H9 (cell line): ENCODE measurements around the gene BMPR2. TPM values are rescaled to one million over a fixed set of nuclear protein-coding genes. Genes with fewer than 3 reads are reported as not detected.

Source experiments
- DNase-seq: peaks from one replicate; pipeline ENCODE4 v3.0.0-alpha.2; 2017
- H2AFZ ChIP-seq: one replicate; pipeline ENCODE4 v1.6.1; 2013; ENCODE audit warnings: mild to moderate bottlenecking, low read length, control low read depth, moderate library complexity
- H2AK5ac ChIP-seq: 2 replicates; pipeline ENCODE4 v1.6.1; 2013; ENCODE audit warnings: low read length, control low read depth, mixed read lengths; ENCODE audit not compliant: insufficient read length
- H2BK120ac ChIP-seq: one replicate; pipeline ENCODE4 v1.6.1; 2013; ENCODE audit warnings: low read depth, mild to moderate bottlenecking, low read length, control low read depth, inconsistent platforms; ENCODE audit not compliant: poor library complexity, severe bottlenecking
- H2BK12ac ChIP-seq: 2 replicates; pipeline ENCODE4 v1.6.1; 2013; ENCODE audit warnings: low read length, control low read depth, mixed read lengths, low read depth; ENCODE audit not compliant: insufficient read length
- H2BK15ac ChIP-seq: 2 replicates; pipeline ENCODE4 v1.6.1; 2013; ENCODE audit warnings: low read depth, low read length, control low read depth
- H2BK20ac ChIP-seq: one replicate; pipeline ENCODE4 v1.6.1; 2013; ENCODE audit warnings: low read depth, mild to moderate bottlenecking, low read length, control low read depth, inconsistent platforms; ENCODE audit not compliant: poor library complexity, severe bottlenecking
- H2BK5ac ChIP-seq: 2 replicates; pipeline ENCODE4 v1.6.1; 2013; ENCODE audit warnings: low read length, control low read depth, mixed read lengths; ENCODE audit not compliant: insufficient read length
- H3K14ac ChIP-seq: 2 replicates; pipeline ENCODE4 v1.6.1; 2013; ENCODE audit warnings: low read length, control low read depth; ENCODE audit not compliant: insufficient read depth
- H3K18ac ChIP-seq: 2 replicates; pipeline ENCODE4 v1.6.1; 2013; ENCODE audit warnings: low read depth, mild to moderate bottlenecking, mixed read lengths, low read length, control low read depth; ENCODE audit not compliant: insufficient read length
- H3K23ac ChIP-seq: 2 replicates; pipeline ENCODE4 v1.6.1; 2013; ENCODE audit warnings: low read length, control low read depth, mixed read lengths, low read depth; ENCODE audit not compliant: insufficient read length
- H3K23me2 ChIP-seq: 2 replicates; pipeline ENCODE4 v1.6.1; 2013; ENCODE audit warnings: low read depth, mild to moderate bottlenecking, mixed read lengths, low read length, control low read depth; ENCODE audit not compliant: insufficient read length, poor library complexity, severe bottlenecking
- H3K27ac ChIP-seq: 2 replicates; pipeline ENCODE4 v1.5.1; 2013; ENCODE audit warnings: low read length, control low read depth, mixed read lengths, low read depth; ENCODE audit not compliant: insufficient read length
- H3K27me3 ChIP-seq: 2 replicates; pipeline ENCODE4 v1.6.1; 2013; ENCODE audit warnings: low read length, control low read depth, inconsistent platforms; ENCODE audit not compliant: insufficient read depth
- H3K4ac ChIP-seq: 2 replicates; pipeline ENCODE4 v1.6.1; 2013; ENCODE audit warnings: low read depth, mild to moderate bottlenecking, control low read depth, inconsistent platforms, low read length, moderate library complexity
- H3K4me1 ChIP-seq: 2 replicates; pipeline ENCODE4 v1.6.1; 2013; ENCODE audit warnings: low read length, control low read depth, inconsistent platforms; ENCODE audit not compliant: insufficient read depth
- H3K4me2 ChIP-seq: 2 replicates; pipeline ENCODE4 v1.6.1; 2013; ENCODE audit warnings: low read length, control low read depth, mixed read lengths; ENCODE audit not compliant: insufficient read length, insufficient read depth
- H3K56ac ChIP-seq: 2 replicates; pipeline ENCODE4 v1.6.1; 2013; ENCODE audit warnings: low read depth, mild to moderate bottlenecking, mixed read lengths, low read length, control low read depth; ENCODE audit not compliant: insufficient read length
- H3K79me1 ChIP-seq: 2 replicates; pipeline ENCODE4 v1.6.1; 2013; ENCODE audit warnings: low read depth, mild to moderate bottlenecking, moderate library complexity, low read length, control low read depth, inconsistent platforms; ENCODE audit not compliant: insufficient read depth, poor library complexity, severe bottlenecking
- H3K79me2 ChIP-seq: 2 replicates; pipeline ENCODE4 v1.6.1; 2013; ENCODE audit warnings: low read length, control low read depth, inconsistent platforms; ENCODE audit not compliant: insufficient read depth
- H3K9ac ChIP-seq: 2 replicates; pipeline ENCODE4 v1.6.1; 2013; ENCODE audit warnings: low read length, control low read depth, mixed read lengths; ENCODE audit not compliant: insufficient read length; ENCODE audit errors: extremely low read depth
- H3K9me3 ChIP-seq: one replicate; pipeline ENCODE4 v1.6.1; 2013; ENCODE audit warnings: low read depth, low read length, inconsistent platforms; ENCODE audit not compliant: control insufficient read depth
- H3T11ph ChIP-seq: one replicate; pipeline ENCODE4 v1.6.1; 2013; ENCODE audit warnings: mild to moderate bottlenecking, low read length, control low read depth, inconsistent platforms
- H4K20me1 ChIP-seq: one replicate; pipeline ENCODE4 v1.6.1; 2013; ENCODE audit not compliant: control insufficient read depth, insufficient read length, insufficient read depth
- H4K5ac ChIP-seq: 2 replicates; pipeline ENCODE4 v1.6.1; 2013; ENCODE audit warnings: low read depth, mild to moderate bottlenecking, mixed read lengths, low read length, control low read depth; ENCODE audit not compliant: insufficient read length
- H4K8ac ChIP-seq: replicated peaks from 2 replicates; pipeline ENCODE4 v1.6.1; 2013; ENCODE audit warnings: low read length, control low read depth, mixed read lengths, low read depth; ENCODE audit not compliant: insufficient read length
- H4K91ac ChIP-seq: 2 replicates; pipeline ENCODE4 v1.6.1; 2013; ENCODE audit warnings: low read depth, mild to moderate bottlenecking, moderate library complexity, mixed read lengths, low read length, control low read depth; ENCODE audit not compliant: insufficient read length
- H3K27ac Mint-ChIP-seq, 3 experiments: 2 replicates in 2 of 3; 3 replicates in 1 of 3; pipeline ENCODE4 v1.8.0; 2020 to 2021; ENCODE audit warnings: mixed read lengths in 3 of 3, mild to moderate bottlenecking in 1 of 3, moderate library complexity in 1 of 3
- H3K27me3 Mint-ChIP-seq: 2 replicates; pipeline ENCODE4 v1.8.0; 2021; ENCODE audit warnings: low read depth, mild to moderate bottlenecking, moderate library complexity, mixed read lengths
- H3K36me3 Mint-ChIP-seq, 3 experiments: 2 replicates in 2 of 3; 3 replicates in 1 of 3; pipeline ENCODE4 v1.8.0; 2020 to 2021; ENCODE audit warnings: low read depth in 3 of 3, mixed read lengths in 3 of 3; ENCODE audit not compliant: insufficient read depth in 1 of 3
- H3K4me1 Mint-ChIP-seq, 2 experiments: 2 replicates each; pipeline ENCODE4 v1.8.0; 2020; ENCODE audit warnings: mixed read lengths in 2 of 2
- H3K4me3 Mint-ChIP-seq, 2 experiments: 2 replicates in 1 of 2; 3 replicates in 1 of 2; pipeline ENCODE4 v1.8.0; 2020 to 2021; ENCODE audit warnings: mild to moderate bottlenecking in 2 of 2, mixed read lengths in 2 of 2, moderate library complexity in 1 of 2
- H3K9me3 Mint-ChIP-seq, 2 experiments: 2 replicates in 1 of 2; 3 replicates in 1 of 2; pipeline ENCODE4 v1.8.0; 2020; ENCODE audit warnings: mild to moderate bottlenecking in 2 of 2, mixed read lengths in 2 of 2, moderate library complexity in 1 of 2
- WGBS: extraction: QIAGEN DNeasy Blood & Tissue Kit; methylation state at CpG from one replicate; pipeline ENCODE4 v1.1.7; 2013; ENCODE audit warnings: missing lambda C conversion rate, low lambda C conversion rate, mixed read lengths; ENCODE audit not compliant: insufficient read length; ENCODE audit errors: extremely low coverage; 5-methylcytosine and 5-hydroxymethylcytosine counted together
- total RNA-seq: library from RNA; stranded (reverse); gene quantifications from 2 replicates; pipeline ENCODE4 v1.2.1, GENCODE V29; 2021
- TF ChIP-seq, protein P1 (sequence below): fragments of 200-600 bp; sonication (generic); conservative IDR thresholded peaks from 3 replicates; pipeline ENCODE4 v1.8.0; 2021; ENCODE audit warnings: antibody characterized with exemption, mild to moderate bottlenecking

The BMPR2 gene
- total RNA-seq, 1 experiment from 2014 or later = 17.3 TPM

DNA sequence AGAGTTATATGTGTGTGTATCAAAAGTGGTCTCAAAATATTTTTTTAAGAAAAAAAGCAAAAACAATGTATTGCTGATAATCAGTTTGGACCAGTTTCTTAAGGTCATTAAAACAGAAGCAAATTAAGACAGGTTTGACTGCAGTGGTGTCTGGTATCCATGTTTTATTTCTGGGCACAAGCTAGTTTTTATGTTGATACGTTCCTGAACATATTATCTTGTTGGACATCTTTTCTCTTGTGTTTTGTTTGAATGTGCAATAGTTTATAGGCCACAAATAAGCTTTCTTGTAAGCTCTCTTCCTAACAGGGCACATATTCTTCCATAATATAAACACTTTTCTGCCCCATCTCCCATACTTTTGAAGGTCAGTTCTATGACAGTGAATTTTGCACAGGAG is 184.1 kb downstream of the BMPR2 start:
- H3K14ac ChIP-seq = no peak overlapping the region
- no peak for DNase-seq
- H2AFZ ChIP-seq = no peak overlapping the region
- H4K91ac ChIP-seq = no peak overlapping the region
- no peak overlapping the region for H4K5ac ChIP-seq
- H3K9me3 ChIP-seq = no peaks in the 10 kb centered on the region
- no peak overlapping the region for H3K23ac ChIP-seq
- H2BK12ac ChIP-seq = no peak overlapping the region
- Mint-ChIP-seq H3K9me3 (no peaks in the 10 kb centered on the region), H3K4me3 (no peak overlapping the region), H3K27me3 (no peaks in the 10 kb centered on the region), H3K36me3 (peaks cover 10 to 23% (median 12%) of the 10 kb centered on the region in 3 experiments), H3K4me1 (no peaks in the 10 kb centered on the region), H3K27ac (no peak overlapping the region)
- H2AK5ac ChIP-seq = no peak overlapping the region
- no peak overlapping the region for H2BK5ac ChIP-seq
- H3K9ac ChIP-seq = no peak overlapping the region
- H4K8ac ChIP-seq = no peak overlapping the region
- H3T11ph ChIP-seq = no peak overlapping the region
- no peaks in the 10 kb centered on the region for H3K27me3 ChIP-seq
- no peaks in the 10 kb centered on the region for H3K23me2 ChIP-seq
- H3K4me1 ChIP-seq = no peaks in the 10 kb centered on the region
- H3K79me2 ChIP-seq = no peaks in the 10 kb centered on the region
- no peak overlapping the region for H3K56ac ChIP-seq
- H4K20me1 ChIP-seq = no peaks in the 10 kb centered on the region
- TF ChIP-seq, protein P1, sequence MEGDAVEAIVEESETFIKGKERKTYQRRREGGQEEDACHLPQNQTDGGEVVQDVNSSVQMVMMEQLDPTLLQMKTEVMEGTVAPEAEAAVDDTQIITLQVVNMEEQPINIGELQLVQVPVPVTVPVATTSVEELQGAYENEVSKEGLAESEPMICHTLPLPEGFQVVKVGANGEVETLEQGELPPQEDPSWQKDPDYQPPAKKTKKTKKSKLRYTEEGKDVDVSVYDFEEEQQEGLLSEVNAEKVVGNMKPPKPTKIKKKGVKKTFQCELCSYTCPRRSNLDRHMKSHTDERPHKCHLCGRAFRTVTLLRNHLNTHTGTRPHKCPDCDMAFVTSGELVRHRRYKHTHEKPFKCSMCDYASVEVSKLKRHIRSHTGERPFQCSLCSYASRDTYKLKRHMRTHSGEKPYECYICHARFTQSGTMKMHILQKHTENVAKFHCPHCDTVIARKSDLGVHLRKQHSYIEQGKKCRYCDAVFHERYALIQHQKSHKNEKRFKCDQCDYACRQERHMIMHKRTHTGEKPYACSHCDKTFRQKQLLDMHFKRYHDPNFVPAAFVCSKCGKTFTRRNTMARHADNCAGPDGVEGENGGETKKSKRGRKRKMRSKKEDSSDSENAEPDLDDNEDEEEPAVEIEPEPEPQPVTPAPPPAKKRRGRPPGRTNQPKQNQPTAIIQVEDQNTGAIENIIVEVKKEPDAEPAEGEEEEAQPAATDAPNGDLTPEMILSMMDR = no peak
- no peak overlapping the region for H3K18ac ChIP-seq
- no peak overlapping the region for H2BK15ac ChIP-seq
- no peak overlapping the region for H3K4me2 ChIP-seq
- H3K79me1 ChIP-seq = no peaks in the 10 kb centered on the region
- H3K27ac ChIP-seq = no peak overlapping the region
- H2BK20ac ChIP-seq = no peak overlapping the region
- no peak overlapping the region for H3K4ac ChIP-seq
- WGBS = no CpG with 5 or more reads among the region's 1 CpG
- H2BK120ac ChIP-seq = no peak overlapping the region
